Measurements from ENCODE around the gene TIE1. TPM values are rescaled to one million over a fixed set of nuclear protein-coding genes. Genes with fewer than 3 reads are reported as not detected.

TIE1 gene
- total and polyA plus RNA-seq, 9 of the 15 experiments (the other 6 are each of a cell fraction or from before 2014, with no cell fraction given): 0.07 to 0.49 (median 0.14) TPM; not detected in 4

- peak; percentile 49; the same call in 1 of the 2 replicates for TF ChIP-seq JUND (IDR thresholded peaks at IDR 0.05; ENCODE audit: borderline replicate concordance, low read depth, low read length)
- peak; percentile 54; the same call in 1 of the 3 replicates for TF ChIP-seq JUND (tag; IDR thresholded peaks at IDR 0.05; ENCODE audit: borderline replicate concordance, low read depth, low read length)
- TF ChIP-seq ELF2 (CRISPR knock-in tag; IDR thresholded peaks at IDR 0.05): peak; percentile 8; the same call in 1 of the 2 replicates
- peak; percentile 73 for TF ChIP-seq FIP1L1 (IDR thresholded peaks at IDR 0.05; ENCODE audit: low read depth, low read length, poor library complexity, severe bottlenecking)
- TF ChIP-seq NELFE (IDR thresholded peaks at IDR 0.05; ENCODE audit: insufficient read depth, insufficient read length): no peak
- no peak for TF ChIP-seq ZNF79 (CRISPR knock-in tag; IDR thresholded peaks at IDR 0.05; ENCODE audit: low read depth)
- TF ChIP-seq MAX (CRISPR knock-in tag; IDR thresholded peaks at IDR 0.05): peak; percentile 93
- peak; percentile 67 for TF ChIP-seq PHF20 (IDR thresholded peaks at IDR 0.05; ENCODE audit: partially characterized antibody)
- peak; percentile 70; the same call in 1 of the 2 replicates for TF ChIP-seq KLF6 (CRISPR knock-in tag; IDR thresholded peaks at IDR 0.05; ENCODE audit: borderline replicate concordance)
- no peak for TF ChIP-seq ZNF655 (CRISPR knock-in tag; IDR thresholded peaks at IDR 0.05)
- no peak for TF ChIP-seq ILF3 (IDR thresholded peaks at IDR 0.05; ENCODE audit: borderline replicate concordance)
- TF ChIP-seq MYC (IDR thresholded peaks at IDR 0.05; ENCODE audit: low read depth, low read length): peak; percentile 80
- peak; percentile 49; the same call in 1 of the 2 replicates for TF ChIP-seq MYC (CRISPR knock-in tag; IDR thresholded peaks at IDR 0.05; ENCODE audit: borderline replicate concordance, low read depth)
- peak; percentile 86; the same call in 1 of the 2 replicates for TF ChIP-seq MTA3 (IDR thresholded peaks at IDR 0.05; ENCODE audit: borderline replicate concordance)
- TF ChIP-seq HLTF (IDR thresholded peaks at IDR 0.05): peak; percentile 14; the same call in 1 of the 2 replicates
- no peak for TF ChIP-seq NUFIP1 (IDR thresholded peaks at IDR 0.05; ENCODE audit: partially characterized antibody)
- TF ChIP-seq ZBED1 (IDR thresholded peaks at IDR 0.05): no peak
- peak; percentile 43; the same call in 1 of the 2 replicates for TF ChIP-seq CHD2 (IDR thresholded peaks at IDR 0.05; ENCODE audit: low read depth, low read length)
- no peak for TF ChIP-seq NFIC (IDR thresholded peaks at IDR 0.05)
- peak; percentile 80; the same call in 1 of the 2 replicates for TF ChIP-seq ZNF57 (CRISPR knock-in tag; IDR thresholded peaks at IDR 0.05)
- TF ChIP-seq DEAF1 (CRISPR knock-in tag; IDR thresholded peaks at IDR 0.05): peak; percentile 53; the same call in 1 of the 2 replicates
- TF ChIP-seq FOXM1 (IDR thresholded peaks at IDR 0.05; ENCODE audit: low read depth): no peak
- no peak for TF ChIP-seq FOXM1 (CRISPR knock-in tag; IDR thresholded peaks at IDR 0.05; ENCODE audit: low read depth)
- TF ChIP-seq ARID3B (CRISPR knock-in tag; IDR thresholded peaks at IDR 0.05; ENCODE audit: borderline replicate concordance): peak; percentile 90; the same call in 1 of the 2 replicates
- no peak for TF ChIP-seq NR1H2 (CRISPR knock-in tag; IDR thresholded peaks at IDR 0.05)
Observed at GRCh38 chr1:43367904-43368645, 67.3 kb downstream of the TIE1 start, which contains the start of gene ELOVL1 (continued).
